HepG2 (cell line): ENCODE measurements around the gene PIWIL4. TPM values are rescaled to one million over a fixed set of nuclear protein-coding genes. Genes with fewer than 3 reads are reported as not detected.

Source experiments
- ATAC-seq: fragments of 200-7000 bp; cut with Tn5 transposase; 3 replicates; pipeline ENCODE4 v1.9.1; 2020; ENCODE audit warnings: mild to moderate bottlenecking, moderate library complexity
- BruUV-seq: library from RNA; stranded (reverse); fragments of 400-500 nt; replicated peaks from 2 replicates; lab custom pipeline; 2021; lab: Mats Ljungman, UMichigan
- CTCF ChIA-PET: fragments of 300-600 bp; formaldehyde crosslinking; extraction: SDS; loops from one replicate; lab custom pipeline; 2021; ENCODE audit warnings: low total read pairs, inconsistent platforms, low intra/inter-chr PET ratio; lab: Yijun Ruan, JAX
- POLR2A ChIA-PET: fragments of 350-600 bp; sonication (Branson Sonifier 250); formaldehyde crosslinking; loops from one replicate; lab custom pipeline; 2020; ENCODE audit warnings: antibody characterized with exemption, inconsistent platforms; lab: Yijun Ruan, JAX
- DNase-seq: peaks from one replicate; pipeline ENCODE4 v3.0.0-alpha.2; 2015; ENCODE audit warnings: low spot score
- FAIRE-seq: peaks from 3 replicates; lab custom pipeline; 2011; peaks lifted over from hg19 to GRCh38; lab: Jason Lieb, UNC
- H2AFZ ChIP-seq: one replicate; pipeline ENCODE4 v1.6.1; 2011; ENCODE audit warnings: low read length, inconsistent platforms
- H3K27ac ChIP-seq: fragments of 300-600 bp; 3 replicates; pipeline ENCODE4 v1.8.0; 2011; ENCODE audit warnings: mixed run types, mild to moderate bottlenecking, mixed read lengths, low read length, inconsistent platforms; ENCODE audit not compliant: insufficient read depth; ENCODE audit errors: extremely low read length
- H3K27me3 ChIP-seq, 2 experiments: fragments of 200-600 bp in 1 of 2; 2 replicates in 1 of 2; 3 replicates in 1 of 2; pipeline versions ENCODE4 v1.6.0 to v1.8.0; 2011; ENCODE audit warnings: low read length in 2 of 2, mild to moderate bottlenecking in 2 of 2, moderate library complexity in 2 of 2, inconsistent platforms in 1 of 2; ENCODE audit not compliant: insufficient read depth in 2 of 2, control insufficient read depth in 1 of 2
- H3K36me3 ChIP-seq, 2 experiments: fragments of 200-600 bp in 1 of 2; replicated peaks in 1 of 2; 2 replicates in 1 of 2; 3 replicates in 1 of 2; pipeline versions ENCODE4 v1.5.1 to v1.8.0; 2011; ENCODE audit warnings: low read length in 2 of 2, inconsistent platforms in 1 of 2; ENCODE audit not compliant: insufficient read depth in 2 of 2, control insufficient read depth in 1 of 2
- H3K4me1 ChIP-seq: 2 replicates; pipeline ENCODE4 v1.5.1; 2012; ENCODE audit warnings: low read length, inconsistent platforms; ENCODE audit not compliant: insufficient read depth
- H3K4me2 ChIP-seq: 2 replicates; pipeline ENCODE4 v1.6.0; 2011; ENCODE audit warnings: low read depth, low read length, inconsistent platforms
- H3K4me3 ChIP-seq, 3 experiments: fragments of 200-600 bp in 1 of 3; sonication (generic), shearing (Covaris generic) in 1 of 3; replicated peaks in 1 of 3; 2 replicates each; pipeline ENCODE4 v1.5.1; 2011 to 2016; ENCODE audit warnings: low read length in 3 of 3, inconsistent platforms in 2 of 3, low read depth in 2 of 3, mild to moderate bottlenecking in 2 of 3, control low read depth in 1 of 3, mixed read lengths in 1 of 3; ENCODE audit not compliant: insufficient read depth in 1 of 3
- H3K79me2 ChIP-seq: one replicate; pipeline ENCODE4 v1.6.1; 2011; ENCODE audit warnings: low read length, inconsistent platforms; ENCODE audit not compliant: insufficient read depth
- H3K9ac ChIP-seq: 2 replicates; pipeline ENCODE4 v1.6.0; 2011; ENCODE audit warnings: mild to moderate bottlenecking, low read depth, low read length, inconsistent platforms; ENCODE audit not compliant: insufficient read depth
- H3K9me3 ChIP-seq: 2 replicates; pipeline ENCODE4 v1.5.1; 2012; ENCODE audit warnings: mild to moderate bottlenecking, low read length
- H4K20me1 ChIP-seq: 2 replicates; pipeline ENCODE4 v1.6.0; 2011; ENCODE audit warnings: inconsistent platforms, mild to moderate bottlenecking, low read length, moderate library complexity; ENCODE audit not compliant: insufficient read depth
- ATF4 ChIP-seq, 2 experiments: fragments of 450-650 bp in 1 of 2; sonication (generic) in 1 of 2; formaldehyde crosslinking; IDR thresholded peaks; 2 replicates each; pipeline versions ENCODE4 v1.5.0 to v1.8.0; 2020 to 2022; ENCODE audit warnings: mild to moderate bottlenecking in 1 of 2, missing genetic modification reagents in 1 of 2
- BCL3 ChIP-seq: sonication (generic); formaldehyde crosslinking; IDR thresholded peaks from 2 replicates; pipeline ENCODE4 v1.5.1; 2020; ENCODE audit warnings: mild to moderate bottlenecking, missing genetic modification reagents, moderate library complexity
- CBX2 ChIP-seq, 2 experiments: fragments of 200-600 bp in 1 of 2; sonication (generic); formaldehyde crosslinking in 1 of 2; IDR thresholded peaks; 2 replicates each; pipeline versions ENCODE4 v1.7.0 to v1.8.1; 2018 to 2022; ENCODE audit warnings: low read depth in 2 of 2, low read length in 1 of 2, mild to moderate bottlenecking in 1 of 2, missing genetic modification reagents in 1 of 2
- CHD2 ChIP-seq: IDR thresholded peaks from 2 replicates; pipeline ENCODE4 v1.6.1; 2011; ENCODE audit warnings: low read depth, low read length, improper control_type of control experiment
- HDAC2 ChIP-seq: sonication (generic); formaldehyde crosslinking; IDR thresholded peaks from 2 replicates; pipeline ENCODE4 v1.4.0; 2020; ENCODE audit warnings: missing genetic modification reagents
- MAFK ChIP-seq, 2 experiments: IDR thresholded peaks in 1 of 2; conservative IDR thresholded peaks in 1 of 2; 2 replicates each; pipeline ENCODE4 v1.6.1; 2011; ENCODE audit warnings: improper control_type of control experiment in 2 of 2, low read length in 2 of 2
- MLX ChIP-seq: IDR thresholded peaks from 2 replicates; pipeline ENCODE4 v1.6.1; 2016
- RNF219 ChIP-seq: sonication (generic); formaldehyde crosslinking; IDR thresholded peaks from 2 replicates; pipeline ENCODE4 v1.5.0; 2020; ENCODE audit warnings: mild to moderate bottlenecking, missing genetic modification reagents
- SAFB2 ChIP-seq: sonication (generic); formaldehyde crosslinking; IDR thresholded peaks from 2 replicates; pipeline ENCODE4 v1.5.1; 2020; ENCODE audit warnings: missing genetic modification reagents, low read depth, mild to moderate bottlenecking, borderline replicate concordance
- TRIM24 ChIP-seq: sonication (generic); formaldehyde crosslinking; IDR thresholded peaks from 2 replicates; pipeline ENCODE4 v1.8.0; 2022; ENCODE audit warnings: mild to moderate bottlenecking, missing genetic modification reagents
- WGBS: methylation state at CpG from one replicate; pipeline ENCODE4 v1.1.6; 2017; ENCODE audit warnings: low lambda C conversion rate; 5-methylcytosine and 5-hydroxymethylcytosine counted together
- in situ Hi-C: cut with HindIII; loops from 2 replicates; pipeline ENCODE4 v1.10.0; 2017; ENCODE audit warnings: low pct_unique_long_range_greater_than_20kb; ENCODE audit not compliant: extremely low pct_ligation_motif_present
- intact Hi-C: fragments of 100-400 bp; cut with micrococcal nuclease; formaldehyde crosslinking; loops from one replicate; pipeline ENCODE4 v1.10.0; 2022; ENCODE audit not compliant: unreplicated experiment
- polyA plus RNA-seq, 8 experiments: library from polyadenylated mRNA; depleted of rRNA in 3 of 8; stranded (reverse) in 7 of 8; unstranded in 1 of 8; fragments of >200 nt; fragmentation: Illumina TruSeq in 4 of 8; extraction: Trizol in 4 of 8; gene quantifications; 2 replicates each; pipeline versions ENCODE4 v1.2.1 to v1.2.3, GENCODE V29; 2011 to 2016; ENCODE audit warnings: low read depth in 4 of 8, missing spikeins in 1 of 8, mixed read lengths in 1 of 8; ENCODE audit not compliant: insufficient read depth in 1 of 8
- total RNA-seq, 5 experiments: library from RNA; depleted of rRNA; stranded (reverse); fragments of >200 nt; fragmentation: Illumina TruSeq; extraction: Trizol; gene quantifications; 2 replicates each; pipeline ENCODE4 v1.2.3, GENCODE V29; 2016; ENCODE audit warnings: low read depth in 1 of 5

PIWIL4 gene
- total and polyA plus RNA-seq, 2 of the 13 experiments (the other 11 are each of a cell fraction or from before 2014, with no cell fraction given): 0.08 TPM; not detected in 1

GRCh38 chr11:94647926-94648325 lies 80.8 kb downstream of the PIWIL4 start (continued):
- no peak for TF ChIP-seq MLX
- no peak for TF ChIP-seq TRIM24 (CRISPR knock-in tag)
- no peak for TF ChIP-seq MAFK (conservative IDR thresholded peaks at IDR 0.05 in 1 of 2, IDR thresholded peaks at IDR 0.05 in 1 of 2; ENCODE audit: low read length in 2 of 2)
- TF ChIP-seq BCL3 (CRISPR knock-in tag): no peak
- TF ChIP-seq CBX2 (IDR thresholded peaks at IDR 0.05; ENCODE audit: low read depth, low read length): no peak
- TF ChIP-seq CBX2 (CRISPR knock-in tag; IDR thresholded peaks at IDR 0.05; ENCODE audit: low read depth): no peak
- no peak for TF ChIP-seq CHD2

- no peak overlapping the region for H2AFZ ChIP-seq
- TF ChIP-seq ATF4 (CRISPR knock-in tag; IDR thresholded peaks at IDR 0.05) (no peak), RNF219 (CRISPR knock-in tag) (no peak), HDAC2 (CRISPR knock-in tag) (no peak), SAFB2 (CRISPR knock-in tag) (no peak)
- ChIA-PET CTCF (no interaction called here), POLR2A (no interaction called here)
- H4K20me1 ChIP-seq: no peaks in the 10 kb centered on the region
- no peaks in the 10 kb centered on the region for H3K4me1 ChIP-seq
- no peaks in the 10 kb centered on the region for H3K79me2 ChIP-seq
- H3K4me2 ChIP-seq: no peak overlapping the region
- H3K27me3 ChIP-seq: no peaks in the 10 kb centered on the region
- in situ Hi-C loops (loop anchor here (25.0 kb wide), 1 partner anchor 1114 kb away; no protein-coding TSS in a partner anchor), intact Hi-C loops (no loop called here)
- H3K4me3 ChIP-seq: no peak overlapping the region
- H3K9ac ChIP-seq: no peak overlapping the region
- 2% methylated on average over 2 of the region's 2 CpGs for WGBS
- FAIRE-seq (no peak), ATAC-seq (no peak), DNase-seq (no peak)
- H3K9me3 ChIP-seq: no peaks in the 10 kb centered on the region
- no peak overlapping the region for H3K27ac ChIP-seq
- BruUV-seq: no TSS peak
- no peaks in the 10 kb centered on the region for H3K36me3 ChIP-seq
These were observed 81.6 kb downstream of the PIWIL4 start for GRCh38 chr11:94648789-94649188.
